SK-MEL-5 (cell line): ENCODE results near the gene FYB1. TPM values are rescaled to one million over a fixed set of nuclear protein-coding genes. Genes with fewer than 3 reads are reported as not detected.

Source experiments
- DNase-seq: peaks from one replicate; pipeline ENCODE4 v3.0.0-alpha.2; 2016; ENCODE audit warnings: low read depth, low spot score
- in situ Hi-C: cut with HindIII; loops from 2 replicates; pipeline ENCODE4 v1.10.0; 2016; ENCODE audit warnings: low sequenced_read_pairs, high pct_unique_total_duplicates, low pct_unique_long_range_greater_than_20kb
- total RNA-seq: library from RNA; depleted of rRNA; stranded (reverse); fragments of >200 nt; shearing (Covaris generic); gene quantifications from 2 replicates; pipeline ENCODE4 v1.2.3, GENCODE V29; 2014

FYB1 gene
- total RNA-seq, 1 experiment from 2014 or later, result 29.1 TPM

GRCh38 chr5:39092581-39093351, 126.6 kb downstream of the FYB1 start:
- DNase-seq, result no peak
- in situ Hi-C loops, result no loop called here

- in situ Hi-C loops, result no loop called here
- no peak for DNase-seq
These were observed 127.3 kb downstream of the FYB1 start for GRCh38 chr5:39091940-39092580.

- in situ Hi-C loops, result no loop called here
- no peak for DNase-seq
These were observed 135.4 kb downstream of the FYB1 start for GRCh38 chr5:39083968-39084367.

- in situ Hi-C loops, result no loop called here
- no peak for DNase-seq
These were observed 136.4 kb downstream of the FYB1 start for GRCh38 chr5:39082995-39083394.

- peak; percentile 89 for DNase-seq
- in situ Hi-C loops, result no loop called here
These were observed 138.7 kb downstream of the FYB1 start for GRCh38 chr5:39080597-39081204.

GRCh38 chr5:39080168-39080567, 139.2 kb downstream of the FYB1 start:
- in situ Hi-C loops, result no loop called here
- no peak for DNase-seq

GRCh38 chr5:39079147-39079546, 140.2 kb downstream of the FYB1 start:
- DNase-seq, result no peak
- in situ Hi-C loops, result no loop called here

GRCh38 chr5:39076757-39077728, 142.3 kb downstream of the FYB1 start:
- in situ Hi-C loops, result no loop called here
- peak; percentile 36 for DNase-seq

GRCh38 chr5:39076101-39076756, 143.1 kb downstream of the FYB1 start:
- no peak for DNase-seq
- in situ Hi-C loops, result no loop called here

GRCh38 chr5:39074017-39074814, 145.1 kb downstream of the FYB1 start, which contains the start of gene RICTOR:
RICTOR (minus strand) TSS chr5:39074399; CDS start chr5:39074377, 22 bp downstream.
- in situ Hi-C loops, result no loop called here

GRCh38 chr5:39073767-39074016, 145.7 kb downstream of the FYB1 start:
- no peak for DNase-seq
- in situ Hi-C loops, result no loop called here

More at GRCh38 chr5:39074017-39074814, 145.1 kb downstream of the FYB1 start, which contains the start of gene RICTOR:
- peak; percentile 92 for DNase-seq

GRCh38 chr5:39072925-39073766, 146.2 kb downstream of the FYB1 start:
- in situ Hi-C loops, result no loop called here
- peak; percentile 50 for DNase-seq

GRCh38 chr5:39068099-39068498, 151.3 kb downstream of the FYB1 start:
- in situ Hi-C loops, result no loop called here
- no peak for DNase-seq

GRCh38 chr5:39064450-39064849, 154.9 kb downstream of the FYB1 start:
- DNase-seq, result no peak
- in situ Hi-C loops, result no loop called here

- peak; percentile 32 for DNase-seq
- in situ Hi-C loops, result no loop called here
These were observed 156.3 kb downstream of the FYB1 start for GRCh38 chr5:39063037-39063436.

- in situ Hi-C loops, result no loop called here
- DNase-seq, result no peak
These were observed 156.8 kb downstream of the FYB1 start for GRCh38 chr5:39062530-39062929.
